K562 (cell line): Measurements from ENCODE around the gene SUSD5. TPM values are rescaled to one million over a fixed set of nuclear protein-coding genes. Genes with fewer than 3 reads are reported as not detected.

Experiments used
- ADNP ChIP-seq: fragments of 200-800 bp; sonication (Bioruptor generic); IDR thresholded peaks from 2 replicates; pipeline ENCODE4 v1.6.1; 2016; ENCODE audit warnings: missing genetic modification characterization, missing compliant biosample characterization
- AFF4 ChIP-seq: sonication (generic); formaldehyde crosslinking; IDR thresholded peaks from 2 replicates; pipeline ENCODE4 v1.8.0; 2023; ENCODE audit warnings: mild to moderate bottlenecking, missing genetic modification reagents
- ARNT ChIP-seq, 2 experiments: fragments of 450-650 bp; IDR thresholded peaks; 2 replicates each; pipeline ENCODE4 v1.6.1; 2016; ENCODE audit warnings: mild to moderate bottlenecking in 1 of 2
- C11orf30 ChIP-seq: fragments of 450-650 bp; IDR thresholded peaks from 2 replicates; pipeline ENCODE4 v1.6.1; 2016; ENCODE audit warnings: low read depth, mild to moderate bottlenecking
- CGGBP1 ChIP-seq: fragments of 250-450 bp; sonication (Bioruptor Pico); IDR thresholded peaks from 2 replicates; pipeline ENCODE4 v1.9.0; 2021; ENCODE audit warnings: mild to moderate bottlenecking
- GTF2E2 ChIP-seq: fragments of 200-800 bp; sonication (Bioruptor generic); IDR thresholded peaks from 2 replicates; pipeline ENCODE4 v1.6.1; 2016; ENCODE audit warnings: missing genetic modification characterization, missing compliant biosample characterization
- KDM1A ChIP-seq, 2 experiments: fragments of 450-650 bp; IDR thresholded peaks; 2 replicates each; pipeline ENCODE4 v1.6.1; 2016; ENCODE audit warnings: mild to moderate bottlenecking in 2 of 2
- KLF16 ChIP-seq: IDR thresholded peaks from 2 replicates; pipeline ENCODE4 v1.6.1; 2016; ENCODE audit warnings: antibody characterized with exemption
- MEF2A ChIP-seq: IDR thresholded peaks from 2 replicates; pipeline ENCODE4 v1.6.1; 2011; ENCODE audit warnings: low read depth, mild to moderate bottlenecking, low read length, moderate library complexity; ENCODE audit not compliant: control insufficient read depth
- MITF ChIP-seq: IDR thresholded peaks from 2 replicates; pipeline ENCODE4 v1.6.1; 2014; ENCODE audit warnings: antibody characterized with exemption
- MTA3 ChIP-seq: fragments of 450-650 bp; formaldehyde crosslinking; IDR thresholded peaks from 2 replicates; pipeline ENCODE4 v1.6.1; 2017; ENCODE audit warnings: mild to moderate bottlenecking, borderline replicate concordance
- NFE2L1 ChIP-seq: fragments of 450-650 bp; IDR thresholded peaks from 2 replicates; pipeline ENCODE4 v1.6.1; 2016; ENCODE audit warnings: missing genetic modification characterization, low read depth, mild to moderate bottlenecking, missing compliant biosample characterization, moderate library complexity, borderline replicate concordance
- PHB2 ChIP-seq: fragments of 450-650 bp; IDR thresholded peaks from 2 replicates; pipeline ENCODE4 v1.6.1; 2017; ENCODE audit warnings: low read depth
- RBM39 ChIP-seq: fragments of 200-400 bp; formaldehyde crosslinking; optimal IDR thresholded peaks from 2 replicates; pipeline ENCODE3; 2018; ENCODE audit warnings: low read depth, low read length
- RFX7 ChIP-seq: fragments of 250-450 bp; sonication (Bioruptor Pico); IDR thresholded peaks from 2 replicates; pipeline ENCODE4 v1.5.1; 2021; ENCODE audit warnings: mild to moderate bottlenecking
- SIX5 ChIP-seq, 2 experiments: IDR thresholded peaks; 2 replicates each; pipeline ENCODE4 v1.6.1; 2011; ENCODE audit warnings: low read length in 2 of 2, borderline replicate concordance in 1 of 2, low read depth in 1 of 2, mild to moderate bottlenecking in 1 of 2, moderate library complexity in 1 of 2; ENCODE audit not compliant: insufficient read depth in 1 of 2
- SNIP1 ChIP-seq: fragments of 450-650 bp; IDR thresholded peaks from 2 replicates; pipeline ENCODE4 v1.7.1; 2017; ENCODE audit warnings: low read depth, mild to moderate bottlenecking
- TOE1 ChIP-seq, 2 experiments: fragments of 450-650 bp in 1 of 2; sonication (generic) in 1 of 2; formaldehyde crosslinking in 1 of 2; IDR thresholded peaks; 2 replicates each; pipeline versions ENCODE4 v1.7.1 to v1.8.0; 2016 to 2022; ENCODE audit warnings: borderline replicate concordance in 2 of 2, mild to moderate bottlenecking in 2 of 2, antibody characterized with exemption in 1 of 2, inconsistent platforms in 1 of 2, low read depth in 1 of 2, missing genetic modification reagents in 1 of 2, moderate library complexity in 1 of 2
- U2AF2 ChIP-seq: fragments of 200-400 bp; formaldehyde crosslinking; optimal IDR thresholded peaks from 2 replicates; pipeline ENCODE3; 2017; ENCODE audit warnings: low read depth, mild to moderate bottlenecking, low read length
- ZNF184 ChIP-seq: sonication (generic); formaldehyde crosslinking; IDR thresholded peaks from 2 replicates; pipeline ENCODE4 v1.5.0; 2020; ENCODE audit warnings: missing genetic modification reagents
- polyA plus RNA-seq, 8 experiments: library from polyadenylated mRNA; depleted of rRNA in 4 of 8; stranded (reverse) in 5 of 8; unstranded in 3 of 8; fragments of >200 nt; fragmentation: Nextera tagmentation in 2 of 8; fragmentation: Illumina TruSeq in 1 of 8; extraction: Ambion mirVana in 2 of 8; extraction: Trizol in 1 of 8; gene quantifications; 2 replicates each; pipeline versions ENCODE4 v1.2.1 to v1.2.3, GENCODE V29; 2011 to 2014; ENCODE audit warnings: inconsistent platforms in 1 of 8, missing spikeins in 1 of 8
- total RNA-seq, 7 experiments: library from RNA; depleted of rRNA in 6 of 7; stranded (reverse); fragments of >200 nt in 6 of 7; fragmentation: Illumina TruSeq in 2 of 7; extraction: Trizol in 2 of 7; gene quantifications; 2 replicates each; pipeline versions ENCODE4 v1.2.1 to v1.2.3, GENCODE V29; 2011 to 2021; ENCODE audit warnings: low replicate concordance in 1 of 7

The SUSD5 gene
- total and polyA plus RNA-seq, 9 of the 15 experiments (the other 6 are each of a cell fraction or from before 2014, with no cell fraction given) = not detected

GRCh38 chr3:33115024-33115768 is 103.4 kb downstream of the SUSD5 start (continued):
- TF ChIP-seq AFF4 = 0 out of 2 replicates have a peak, but pooled peaks have one; percentile 82
- TF ChIP-seq CGGBP1 (CRISPR knock-in tag) = no peak
- no peak for TF ChIP-seq RFX7 (CRISPR knock-in tag)
- TF ChIP-seq U2AF2 = no peak
- TF ChIP-seq SIX5 (IDR thresholded peaks at IDR 0.05; ENCODE audit: borderline replicate concordance in 1 of 2, insufficient read depth in 1 of 2, low read depth in 1 of 2, low read length in 2 of 2) = no peak
- no peak for TF ChIP-seq KLF16
- TF ChIP-seq MTA3 = peak; percentile 63
- peak; percentile 91 for TF ChIP-seq C11orf30
- TF ChIP-seq SNIP1 = peak; percentile 63; the same call in 1 of the 2 replicates
- peak; percentile 55 for TF ChIP-seq RBM39
- peak in 1 of 2 experiments; percentile 50; a peak in 1 of 4 replicates for TF ChIP-seq ARNT (IDR thresholded peaks at IDR 0.05)
- peak; percentile 68; the same call in 1 of the 2 replicates for TF ChIP-seq TOE1 (IDR thresholded peaks at IDR 0.05; ENCODE audit: borderline replicate concordance)
- TF ChIP-seq TOE1 (CRISPR knock-in tag; IDR thresholded peaks at IDR 0.05; ENCODE audit: borderline replicate concordance, low read depth) = no peak
- peak; percentile 88 for TF ChIP-seq MITF
- peak; percentile 2; the same call in 1 of the 2 replicates for TF ChIP-seq NFE2L1 (tag)
- no peak for TF ChIP-seq ZNF184
- TF ChIP-seq MEF2A = peak; percentile 91
- TF ChIP-seq KDM1A (IDR thresholded peaks at IDR 0.05) = peak in 1 of 2 experiments; percentile 46; a peak in 2 of 4 replicates
- peak; percentile 98 for TF ChIP-seq ADNP (tag)
- TF ChIP-seq GTF2E2 (tag) = no peak
- TF ChIP-seq PHB2 = 0 out of 2 replicates have a peak, but pooled peaks have one; percentile 22
